PC-9 (cell line): Measurements from ENCODE around the gene NT5DC1. TPM values are rescaled to one million over a fixed set of nuclear protein-coding genes. Genes with fewer than 3 reads are reported as not detected.

Source experiments
- BruUV-seq: library from RNA; stranded (reverse); fragments of 400-500 nt; replicated peaks from 2 replicates; lab custom pipeline; 2021; lab: Mats Ljungman, UMichigan
- CTCF ChIA-PET: fragments of 300-600 bp; sonication (Branson Sonifier 250); formaldehyde crosslinking; loops from one replicate; lab custom pipeline; 2022; ENCODE audit warnings: antibody characterized with exemption; lab: Charles Lee
- POLR2A ChIA-PET: fragments of 300-600 bp; sonication (Branson Sonifier 250); formaldehyde crosslinking; loops from one replicate; lab custom pipeline; 2022; ENCODE audit warnings: antibody characterized with exemption; ENCODE audit not compliant: unreplicated experiment; lab: Charles Lee
- DNase-seq, 2 experiments: peaks; one replicate each; pipeline versions ENCODE4 v3.0.0 to v3.0.0-alpha.2; 2015 to 2022; ENCODE audit warnings: mixed read lengths in 1 of 2
- H2AFZ ChIP-seq: fragments of 200-600 bp; sonication (generic); 2 replicates; pipeline ENCODE4 v1.8.1; 2017; ENCODE audit warnings: antibody characterized with exemption
- H3F3A ChIP-seq: fragments of 200-600 bp; sonication (generic); 2 replicates; pipeline ENCODE4 v1.8.1; 2017; ENCODE audit warnings: antibody characterized with exemption, mild to moderate bottlenecking, low read depth; ENCODE audit not compliant: insufficient read depth
- H3K27ac ChIP-seq: fragments of 200-600 bp; sonication (generic); 2 replicates; pipeline ENCODE4 v1.6.1; 2016; ENCODE audit warnings: mixed run types
- H3K27me3 ChIP-seq: fragments of 200-600 bp; sonication (generic); 2 replicates; pipeline ENCODE4 v1.6.1; 2016; ENCODE audit warnings: low read depth, mixed run types; ENCODE audit not compliant: insufficient read depth
- H3K36me3 ChIP-seq: fragments of 200-600 bp; sonication (generic); 2 replicates; pipeline ENCODE4 v1.6.1; 2016; ENCODE audit warnings: low read depth, mixed run types
- H3K4me1 ChIP-seq: fragments of 200-600 bp; sonication (generic); replicated peaks from 2 replicates; pipeline ENCODE4 v1.6.1; 2016; ENCODE audit warnings: mixed run types; ENCODE audit not compliant: insufficient read depth
- H3K4me2 ChIP-seq: fragments of 200-600 bp; sonication (generic); 2 replicates; pipeline ENCODE4 v1.6.1; 2017; ENCODE audit warnings: mixed run types
- H3K4me3 ChIP-seq: fragments of 200-600 bp; sonication (generic); 2 replicates; pipeline ENCODE4 v1.6.1; 2016; ENCODE audit warnings: mixed run types
- H3K79me2 ChIP-seq: fragments of 200-600 bp; sonication (generic); 2 replicates; pipeline ENCODE4 v1.6.1; 2017; ENCODE audit warnings: low read depth, mixed run types
- H3K9me2 ChIP-seq: fragments of 200-600 bp; sonication (generic); 2 replicates; pipeline ENCODE4 v1.8.1; 2017; ENCODE audit warnings: mild to moderate bottlenecking; ENCODE audit not compliant: insufficient read depth
- H3K9me3 ChIP-seq: fragments of 200-600 bp; sonication (generic); 2 replicates; pipeline ENCODE4 v1.8.1; 2016; ENCODE audit warnings: low read depth; ENCODE audit not compliant: insufficient read depth
- H4K20me1 ChIP-seq: fragments of 200-600 bp; sonication (generic); 2 replicates; pipeline ENCODE4 v1.8.1; 2017; ENCODE audit not compliant: insufficient read depth
- EZH2 ChIP-seq: fragments of 200-600 bp; sonication (generic); IDR thresholded peaks from 2 replicates; pipeline ENCODE4 v1.8.0; 2017; ENCODE audit warnings: antibody characterized with exemption, low read depth
- intact Hi-C: fragments of 100-400 bp; cut with micrococcal nuclease; formaldehyde crosslinking; loops from one replicate; pipeline ENCODE4 v1.10.0; 2022; ENCODE audit not compliant: unreplicated experiment
- total RNA-seq: library from RNA; stranded (reverse); gene quantifications from 2 replicates; pipeline ENCODE4 v1.2.3, GENCODE V29; 2021
- TF ChIP-seq, protein P1 (sequence below): fragments of 200-600 bp; sonication (generic); conservative IDR thresholded peaks from 2 replicates; pipeline ENCODE4 v1.6.1; 2017; ENCODE audit warnings: mixed run types, antibody characterized with exemption, mild to moderate bottlenecking, moderate library complexity

Gene NT5DC1
- total RNA-seq, 1 experiment from 2014 or later = 33.5 TPM

DNA sequence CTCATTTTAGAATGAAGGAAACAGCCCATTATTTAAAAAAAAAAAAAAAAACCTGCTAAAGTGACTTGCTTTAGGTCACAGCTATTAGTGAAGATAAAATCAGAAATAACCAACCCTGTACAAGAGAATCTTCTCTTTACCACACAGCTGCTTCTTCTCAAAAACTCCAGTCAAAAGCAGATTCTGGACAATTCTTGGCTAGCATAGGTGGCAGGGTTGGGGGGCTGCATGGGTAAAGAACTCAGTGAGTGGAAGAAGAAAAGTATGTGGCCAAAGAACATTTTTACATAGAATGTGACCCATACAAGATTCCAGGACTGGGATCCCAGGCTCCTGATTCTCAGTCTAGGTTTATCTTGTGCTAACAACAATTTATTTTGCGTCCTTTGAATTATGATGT, 30.6 kb upstream of the NT5DC1 start:
- CTCF ChIA-PET = no interaction called here

DNA sequence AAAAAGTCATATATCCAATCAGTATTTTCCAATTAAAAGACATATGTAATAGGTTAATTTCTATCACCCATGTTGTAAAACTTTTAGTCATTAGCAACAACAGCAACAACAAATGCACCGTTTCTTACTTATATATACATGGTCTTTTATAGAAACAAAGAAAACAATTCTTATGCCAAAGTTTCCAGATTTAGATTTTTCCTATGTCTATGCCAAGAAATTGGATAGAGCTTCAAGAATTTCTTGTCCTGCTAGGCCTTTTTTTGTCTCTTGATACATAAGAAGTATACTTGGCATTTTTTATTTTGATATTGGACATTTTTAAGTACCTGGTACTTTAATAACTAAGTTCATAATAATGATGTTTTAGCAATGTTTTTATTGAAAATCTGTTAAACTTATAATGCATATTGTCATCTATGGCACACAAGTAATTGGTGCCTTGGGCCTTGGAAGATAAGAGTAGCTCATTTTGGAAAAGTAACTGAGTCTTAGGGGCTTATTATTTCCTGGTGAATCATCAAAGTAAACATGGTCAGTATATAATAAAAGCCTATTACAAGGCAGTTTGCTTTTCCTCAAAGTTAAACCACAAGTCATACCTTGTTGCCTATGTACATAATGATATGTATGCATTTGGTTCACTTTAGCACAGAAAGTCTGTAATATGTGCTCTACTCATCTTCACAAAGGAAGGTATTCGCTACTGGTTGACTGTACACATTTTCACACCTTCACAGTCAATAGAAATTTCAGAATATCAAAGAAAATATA, 29.9 kb upstream of the NT5DC1 start:
- DNase-seq = peak in 1 of 2 experiments; percentile 91
- POLR2A ChIA-PET = interaction anchor here (0.5 kb wide), 1 partner anchor 10 kb away, joined by 4 read pairs; the partner anchor contains the start of gene FRK
- no TSS peak for BruUV-seq
- TF ChIP-seq, protein P1, sequence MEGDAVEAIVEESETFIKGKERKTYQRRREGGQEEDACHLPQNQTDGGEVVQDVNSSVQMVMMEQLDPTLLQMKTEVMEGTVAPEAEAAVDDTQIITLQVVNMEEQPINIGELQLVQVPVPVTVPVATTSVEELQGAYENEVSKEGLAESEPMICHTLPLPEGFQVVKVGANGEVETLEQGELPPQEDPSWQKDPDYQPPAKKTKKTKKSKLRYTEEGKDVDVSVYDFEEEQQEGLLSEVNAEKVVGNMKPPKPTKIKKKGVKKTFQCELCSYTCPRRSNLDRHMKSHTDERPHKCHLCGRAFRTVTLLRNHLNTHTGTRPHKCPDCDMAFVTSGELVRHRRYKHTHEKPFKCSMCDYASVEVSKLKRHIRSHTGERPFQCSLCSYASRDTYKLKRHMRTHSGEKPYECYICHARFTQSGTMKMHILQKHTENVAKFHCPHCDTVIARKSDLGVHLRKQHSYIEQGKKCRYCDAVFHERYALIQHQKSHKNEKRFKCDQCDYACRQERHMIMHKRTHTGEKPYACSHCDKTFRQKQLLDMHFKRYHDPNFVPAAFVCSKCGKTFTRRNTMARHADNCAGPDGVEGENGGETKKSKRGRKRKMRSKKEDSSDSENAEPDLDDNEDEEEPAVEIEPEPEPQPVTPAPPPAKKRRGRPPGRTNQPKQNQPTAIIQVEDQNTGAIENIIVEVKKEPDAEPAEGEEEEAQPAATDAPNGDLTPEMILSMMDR = no peak
- TF ChIP-seq EZH2 = no peak
- H3K9me2 ChIP-seq = no peaks in the 10 kb centered on the region
- no peak overlapping the region; the same call in 1 of the 2 replicates for H3K4me3 ChIP-seq
- no peaks in the 10 kb centered on the region for H3K9me3 ChIP-seq
- H3F3A ChIP-seq = peaks cover 23% of the 10 kb centered on the region
- intact Hi-C loops = no loop called here
- no peaks in the 10 kb centered on the region for H3K36me3 ChIP-seq
- H3K27ac ChIP-seq = peak overlapping the region; percentile 50
- H3K27me3 ChIP-seq = no peaks in the 10 kb centered on the region
- peaks cover 54% of the 10 kb centered on the region for H3K4me1 ChIP-seq
- no peaks in the 10 kb centered on the region for H3K79me2 ChIP-seq
- CTCF ChIA-PET = no interaction called here
- H2AFZ ChIP-seq = no peak overlapping the region
- no peaks in the 10 kb centered on the region for H4K20me1 ChIP-seq
- H3K4me2 ChIP-seq = peak overlapping the region; percentile 55

More for the DNA sequence above, 30.6 kb upstream of the NT5DC1 start:
- TF ChIP-seq, protein P1 = no peak
- no peaks in the 10 kb centered on the region for H3K79me2 ChIP-seq
- POLR2A ChIA-PET = no interaction called here
- H4K20me1 ChIP-seq = no peaks in the 10 kb centered on the region
- no peaks in the 10 kb centered on the region for H3K9me3 ChIP-seq
- H3K4me3 ChIP-seq = no peak overlapping the region
- H3F3A ChIP-seq = peaks cover 23% of the 10 kb centered on the region
- H3K4me1 ChIP-seq = peaks cover 54% of the 10 kb centered on the region
- H3K36me3 ChIP-seq = no peaks in the 10 kb centered on the region
- no peak overlapping the region for H3K4me2 ChIP-seq
- H3K9me2 ChIP-seq = no peaks in the 10 kb centered on the region
- no TSS peak for BruUV-seq
- no peak for DNase-seq
- intact Hi-C loops = no loop called here
- H3K27me3 ChIP-seq = no peaks in the 10 kb centered on the region
- no peak overlapping the region for H3K27ac ChIP-seq
- H2AFZ ChIP-seq = no peak overlapping the region

DNA sequence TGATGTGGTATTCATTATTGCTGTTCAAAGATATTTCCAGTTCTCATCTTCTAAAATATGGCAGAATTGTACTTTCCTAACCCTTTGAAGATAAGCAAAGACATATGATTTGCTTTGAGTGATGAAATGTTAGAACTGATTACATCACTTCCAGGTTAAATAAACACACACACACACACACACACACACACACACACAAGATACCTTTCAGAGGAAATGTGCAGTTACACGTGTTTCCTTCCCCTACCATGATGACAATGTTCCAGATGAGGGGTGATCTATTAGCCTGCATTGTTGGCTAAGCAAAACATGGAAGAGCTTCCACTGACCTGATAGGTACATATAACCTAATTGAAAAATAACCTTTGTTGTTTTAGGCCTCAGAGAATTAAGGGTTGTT, 28.3 kb upstream of the NT5DC1 start:
- BruUV-seq = no TSS peak

More for the DNA sequence above, 28.3 kb upstream of the NT5DC1 start:
- intact Hi-C loops = no loop called here
- no peaks in the 10 kb centered on the region for H3K9me3 ChIP-seq
- no peaks in the 10 kb centered on the region for H4K20me1 ChIP-seq
- H3K36me3 ChIP-seq = no peaks in the 10 kb centered on the region
- H3F3A ChIP-seq = peaks cover 23% of the 10 kb centered on the region
- H3K4me2 ChIP-seq = no peak overlapping the region
- no peak overlapping the region for H2AFZ ChIP-seq
- H3K4me1 ChIP-seq = peaks cover 54% of the 10 kb centered on the region
- H3K27ac ChIP-seq = no peak overlapping the region
- TF ChIP-seq EZH2 = no peak
- TF ChIP-seq, protein P1 = no peak
- H3K9me2 ChIP-seq = no peaks in the 10 kb centered on the region
- ChIA-PET CTCF (no interaction called here), POLR2A (no interaction called here)
- H3K4me3 ChIP-seq = no peak overlapping the region
- H3K27me3 ChIP-seq = no peaks in the 10 kb centered on the region
- DNase-seq = no peak
- H3K79me2 ChIP-seq = no peaks in the 10 kb centered on the region
